ENCODE measurements around the gene TPPP2.

GRCh38 chr14:21043387-21043973 is 13.5 kb downstream of the TPPP2 start:
- TF ChIP-seq EP300 (IDR thresholded peaks at IDR 0.05) (no peak), CTCF (IDR thresholded peaks at IDR 0.05) (no peak)

Data from esophagus muscularis mucosa (tissue), 3 donors.